ENCODE measurements around the gene DUSP19.

The DUSP19 gene, protein sequence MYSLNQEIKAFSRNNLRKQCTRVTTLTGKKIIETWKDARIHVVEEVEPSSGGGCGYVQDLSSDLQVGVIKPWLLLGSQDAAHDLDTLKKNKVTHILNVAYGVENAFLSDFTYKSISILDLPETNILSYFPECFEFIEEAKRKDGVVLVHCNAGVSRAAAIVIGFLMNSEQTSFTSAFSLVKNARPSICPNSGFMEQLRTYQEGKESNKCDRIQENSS

DNA sequence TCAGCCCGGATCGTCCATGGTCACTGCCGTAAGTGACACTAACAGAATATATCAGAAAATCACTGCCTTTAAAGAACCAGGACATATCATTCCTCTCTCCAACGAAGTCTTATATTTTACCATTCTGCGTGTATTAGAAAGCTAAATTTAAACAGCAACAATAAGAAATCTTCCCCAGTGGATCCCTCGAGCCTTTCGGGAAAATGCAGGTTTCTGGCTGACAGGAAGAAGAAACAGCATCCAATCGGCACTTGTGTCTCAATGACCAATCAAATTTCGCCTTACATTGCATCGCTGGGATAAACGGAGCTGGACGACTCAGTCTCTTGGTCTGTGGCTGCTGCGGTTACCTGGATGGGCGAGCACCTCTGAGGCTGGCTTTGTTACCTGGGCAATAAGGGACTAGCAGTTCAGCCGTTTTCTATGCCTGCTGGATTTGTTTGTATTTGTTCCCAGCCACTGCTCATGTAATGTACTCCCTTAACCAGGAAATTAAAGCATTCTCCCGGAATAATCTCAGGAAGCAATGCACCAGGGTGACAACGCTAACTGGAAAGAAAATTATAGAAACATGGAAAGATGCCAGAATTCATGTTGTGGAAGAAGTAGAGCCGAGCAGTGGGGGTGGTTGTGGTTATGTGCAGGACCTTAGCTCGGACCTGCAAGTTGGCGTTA lies at the start of gene DUSP19:
Gene DUSP19 (plus strand): TSS at position 284 of the 675 bp plus-strand sequence. CDS start 187 bp downstream, at position 471.
- Histone ChIP-seq H4K20me1 (ENCODE audit: insufficient read depth, low read length) (no peaks in the 10 kb centered on the region), H3K9ac (ENCODE audit: low read depth, low read length) (no peak within 1 kb of the TSS), H2AFZ (ENCODE audit: low read depth, low read length) (no peak within 1 kb of the TSS), H3K4me1 (ENCODE audit: insufficient read depth, low read length) (no peaks in the 10 kb centered on the region), H3K4me2 (ENCODE audit: insufficient read depth, low read length) (no peak within 1 kb of the TSS), H3K4me3 (ENCODE audit: low read depth in 1 of 2, low read length in 2 of 2) (no peak within 1 kb of the TSS), H3K27ac (ENCODE audit: low read length) (no peak within 1 kb of the TSS), H3K9me3 (ENCODE audit: insufficient read depth, low read length, severe bottlenecking) (no peaks in the 10 kb centered on the region), H3K36me3 (ENCODE audit: insufficient read depth, low read length) (no peaks in the 10 kb centered on the region), H3K79me2 (ENCODE audit: insufficient read depth, low read length) (no peaks in the 10 kb centered on the region), H3K27me3 (ENCODE audit: insufficient read depth, low read length, poor library complexity) (peaks cover 7% of the 10 kb centered on the region)
- ATAC-seq (ENCODE audit: insufficient read depth, low read depth), result 0 out of 3 replicates have a peak, but pooled peaks have one; percentile 37
- DNase-seq, result peak; percentile 38
- TF ChIP-seq, protein P1, sequence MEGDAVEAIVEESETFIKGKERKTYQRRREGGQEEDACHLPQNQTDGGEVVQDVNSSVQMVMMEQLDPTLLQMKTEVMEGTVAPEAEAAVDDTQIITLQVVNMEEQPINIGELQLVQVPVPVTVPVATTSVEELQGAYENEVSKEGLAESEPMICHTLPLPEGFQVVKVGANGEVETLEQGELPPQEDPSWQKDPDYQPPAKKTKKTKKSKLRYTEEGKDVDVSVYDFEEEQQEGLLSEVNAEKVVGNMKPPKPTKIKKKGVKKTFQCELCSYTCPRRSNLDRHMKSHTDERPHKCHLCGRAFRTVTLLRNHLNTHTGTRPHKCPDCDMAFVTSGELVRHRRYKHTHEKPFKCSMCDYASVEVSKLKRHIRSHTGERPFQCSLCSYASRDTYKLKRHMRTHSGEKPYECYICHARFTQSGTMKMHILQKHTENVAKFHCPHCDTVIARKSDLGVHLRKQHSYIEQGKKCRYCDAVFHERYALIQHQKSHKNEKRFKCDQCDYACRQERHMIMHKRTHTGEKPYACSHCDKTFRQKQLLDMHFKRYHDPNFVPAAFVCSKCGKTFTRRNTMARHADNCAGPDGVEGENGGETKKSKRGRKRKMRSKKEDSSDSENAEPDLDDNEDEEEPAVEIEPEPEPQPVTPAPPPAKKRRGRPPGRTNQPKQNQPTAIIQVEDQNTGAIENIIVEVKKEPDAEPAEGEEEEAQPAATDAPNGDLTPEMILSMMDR (IDR thresholded peaks at IDR 0.05; ENCODE audit: borderline replicate concordance, extremely low read depth, low read length, poor library complexity, severe bottlenecking), result no peak
- TF ChIP-seq EZH2 (IDR thresholded peaks at IDR 0.05; ENCODE audit: borderline replicate concordance, low read depth, low read length, severe bottlenecking), result no peak

DNA sequence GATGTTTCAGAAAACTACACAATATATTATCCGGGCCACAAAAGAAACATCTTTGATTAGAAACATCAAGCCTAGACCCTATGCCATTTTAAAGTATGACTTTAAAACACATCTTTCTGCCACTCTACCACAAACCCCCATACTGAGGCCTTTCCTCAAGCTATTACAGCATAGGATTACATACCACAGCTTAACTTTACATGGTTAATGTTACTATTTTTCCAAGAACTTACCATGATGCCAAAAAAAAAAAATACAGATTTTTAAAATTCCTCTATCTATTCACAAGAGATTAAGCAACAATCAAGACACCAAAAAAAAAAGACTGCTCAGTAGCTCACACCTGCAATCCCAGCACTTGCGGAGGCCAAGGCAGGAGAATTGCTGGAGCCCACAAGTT lies 49.3 kb upstream of the DUSP19 start:
- TF ChIP-seq EZH2 (IDR thresholded peaks at IDR 0.05; ENCODE audit: borderline replicate concordance, low read depth, low read length, severe bottlenecking), result no peak
- TF ChIP-seq, protein P1 (IDR thresholded peaks at IDR 0.05; ENCODE audit: borderline replicate concordance, extremely low read depth, low read length, poor library complexity, severe bottlenecking), result no peak
- no peak overlapping the region for H3K4me2 ChIP-seq (ENCODE audit: insufficient read depth, low read length)
- H3K4me3 ChIP-seq (ENCODE audit: low read depth in 1 of 2, low read length in 2 of 2), result no peak overlapping the region
- no peak overlapping the region for H3K27ac ChIP-seq (ENCODE audit: low read length)
- DNase-seq, result no peak
- H2AFZ ChIP-seq (ENCODE audit: low read depth, low read length), result no peak overlapping the region
- H4K20me1 ChIP-seq (ENCODE audit: insufficient read depth, low read length), result no peaks in the 10 kb centered on the region; the same call in 1 of the 2 replicates
- ATAC-seq (ENCODE audit: insufficient read depth, low read depth), result no peak
- H3K36me3 ChIP-seq (ENCODE audit: insufficient read depth, low read length), result no peaks in the 10 kb centered on the region
- H3K9ac ChIP-seq (ENCODE audit: low read depth, low read length), result no peak overlapping the region
- no peaks in the 10 kb centered on the region for H3K4me1 ChIP-seq (ENCODE audit: insufficient read depth, low read length)
- no peaks in the 10 kb centered on the region for H3K9me3 ChIP-seq (ENCODE audit: insufficient read depth, low read length, severe bottlenecking)
- H3K79me2 ChIP-seq (ENCODE audit: insufficient read depth, low read length), result no peaks in the 10 kb centered on the region
- peaks cover 9% of the 10 kb centered on the region for H3K27me3 ChIP-seq (ENCODE audit: insufficient read depth, low read length, poor library complexity)

DNA sequence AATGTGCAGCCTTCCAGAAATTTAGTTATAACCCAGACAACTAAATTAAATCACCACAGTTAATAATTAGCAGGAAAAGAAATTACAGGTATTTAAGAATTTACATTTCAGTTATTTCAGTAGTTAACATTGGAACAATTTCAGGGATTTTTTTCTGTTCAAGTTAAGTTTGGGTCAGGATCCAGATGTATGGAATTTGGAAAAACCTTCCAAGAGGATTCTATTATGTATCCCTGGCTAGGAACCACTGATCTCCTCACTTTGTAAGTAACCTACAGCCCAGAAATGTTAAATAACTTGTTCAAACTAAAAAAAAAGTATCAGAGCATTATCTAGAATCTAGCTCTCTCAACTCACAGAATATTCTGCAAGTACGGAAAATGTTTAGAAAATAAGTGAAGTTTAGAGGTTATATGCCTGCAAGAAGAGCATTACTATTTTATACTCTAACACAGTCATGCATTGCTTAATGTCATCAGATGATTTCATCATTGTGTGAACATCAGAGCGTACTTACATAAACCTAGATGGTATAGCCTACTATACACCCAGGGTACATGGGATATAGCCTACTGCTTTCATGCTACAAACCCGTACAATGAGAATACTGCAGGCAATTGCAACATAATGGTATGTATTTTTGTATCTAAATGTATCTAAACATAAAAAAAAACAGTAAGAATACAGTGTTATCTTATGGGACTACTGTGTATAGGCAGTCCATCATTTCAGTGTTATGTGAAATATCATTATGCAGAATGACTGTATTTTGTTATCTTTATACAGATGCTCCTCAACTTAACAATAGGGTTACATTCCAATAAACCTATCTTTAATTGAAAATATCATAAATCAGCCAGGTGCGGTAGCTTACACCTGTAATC lies 46.4 kb upstream of the DUSP19 start:
- no peak for ATAC-seq (ENCODE audit: insufficient read depth, low read depth)
- Histone ChIP-seq H4K20me1 (ENCODE audit: insufficient read depth, low read length) (no peaks in the 10 kb centered on the region; the same call in 1 of the 2 replicates), H3K4me1 (ENCODE audit: insufficient read depth, low read length) (peaks cover 17% of the 10 kb centered on the region), H3K79me2 (ENCODE audit: insufficient read depth, low read length) (no peaks in the 10 kb centered on the region), H3K9me3 (ENCODE audit: insufficient read depth, low read length, severe bottlenecking) (no peaks in the 10 kb centered on the region), H3K27me3 (ENCODE audit: insufficient read depth, low read length, poor library complexity) (peaks cover 5% of the 10 kb centered on the region), H3K4me3 (ENCODE audit: low read depth in 1 of 2, low read length in 2 of 2) (no peak overlapping the region), H3K27ac (ENCODE audit: low read length) (no peak overlapping the region), H3K36me3 (ENCODE audit: insufficient read depth, low read length) (no peaks in the 10 kb centered on the region), H3K4me2 (ENCODE audit: insufficient read depth, low read length) (no peak overlapping the region), H2AFZ (ENCODE audit: low read depth, low read length) (no peak overlapping the region), H3K9ac (ENCODE audit: low read depth, low read length) (no peak overlapping the region)
- DNase-seq, result no peak
- no peak for TF ChIP-seq EZH2 (IDR thresholded peaks at IDR 0.05; ENCODE audit: borderline replicate concordance, low read depth, low read length, severe bottlenecking)
- TF ChIP-seq, protein P1 (IDR thresholded peaks at IDR 0.05; ENCODE audit: borderline replicate concordance, extremely low read depth, low read length, poor library complexity, severe bottlenecking), result no peak

Measured in DND-41 (cell line).